Calu3 (cell line): ENCODE data around the gene AICDA. TPM values are rescaled to one million over a fixed set of nuclear protein-coding genes. Genes with fewer than 3 reads are reported as not detected.

Source experiments
- Bru-seq: library from RNA; stranded (reverse); fragments of 400-500 nt; gene quantifications from one replicate; lab custom pipeline; 2021; lab: Mats Ljungman, UMichigan
- BruChase-seq, 2 experiments: library from RNA; stranded (reverse); fragments of 400-500 nt; gene quantifications; one replicate each; lab custom pipeline; 2021; lab: Mats Ljungman, UMichigan
- BruUV-seq: library from RNA; stranded (reverse); fragments of 400-500 nt; replicated peaks from 2 replicates; lab custom pipeline; 2021; lab: Mats Ljungman, UMichigan
- CTCF ChIA-PET: fragments of 300-600 bp; sonication (Branson Sonifier 250); formaldehyde crosslinking; loops from one replicate; lab custom pipeline; 2022; ENCODE audit warnings: antibody characterized with exemption; lab: Charles Lee
- DNase-seq: peaks from one replicate; pipeline ENCODE4 v3.0.0; 2022
- H3K27ac Mint-ChIP-seq: one replicate; pipeline ENCODE4 v1.8.0; 2022; ENCODE audit warnings: mixed read lengths; ENCODE audit not compliant: unreplicated experiment
- H3K27me3 Mint-ChIP-seq: one replicate; pipeline ENCODE4 v1.8.0; 2022; ENCODE audit warnings: mixed read lengths; ENCODE audit not compliant: unreplicated experiment
- H3K36me3 Mint-ChIP-seq: one replicate; pipeline ENCODE4 v1.8.0; 2022; ENCODE audit warnings: mild to moderate bottlenecking, moderate library complexity, mixed read lengths; ENCODE audit not compliant: insufficient read depth, unreplicated experiment
- H3K4me1 Mint-ChIP-seq: one replicate; pipeline ENCODE4 v1.8.0; 2022; ENCODE audit warnings: mild to moderate bottlenecking, low read depth, mixed read lengths; ENCODE audit not compliant: unreplicated experiment
- H3K4me3 Mint-ChIP-seq: one replicate; pipeline ENCODE4 v1.8.0; 2022; ENCODE audit warnings: mild to moderate bottlenecking, low read depth, moderate library complexity, mixed read lengths; ENCODE audit not compliant: unreplicated experiment
- H3K9me3 Mint-ChIP-seq: one replicate; pipeline ENCODE4 v1.8.0; 2022; ENCODE audit warnings: low read depth, mixed read lengths; ENCODE audit not compliant: unreplicated experiment
- CTCF ChIP-seq: fragments of 200-600 bp; IDR thresholded peaks from one replicate; pipeline ENCODE4 v1.8.0; 2022; ENCODE audit warnings: antibody characterized with exemption; ENCODE audit not compliant: unreplicated experiment
- intact Hi-C: fragments of 100-400 bp; cut with micrococcal nuclease; formaldehyde crosslinking; loops from one replicate; pipeline ENCODE4 v1.10.0; 2022; ENCODE audit not compliant: unreplicated experiment
- long read RNA-seq: library from polyadenylated mRNA; stranded (forward); transcript quantifications from one replicate; pipeline ENCODE4 v2.0.0, GENCODE V29; 2022
- total RNA-seq: library from RNA; stranded (reverse); gene quantifications from 2 replicates; pipeline ENCODE4 v1.2.3, GENCODE V29; 2022

The AICDA gene
- total RNA-seq (not detected in 2 replicates), Bru-seq, nascent RNA (percentile 14 among the genes with signal in this experiment), BruChase-seq, experiment 1, labeled RNA remaining after a 6-hour chase (percentile 20 among the genes with signal in this experiment), BruChase-seq, experiment 2, labeled RNA remaining after a 2-hour chase (percentile 11 among the genes with signal in this experiment)
- long read RNA-seq, result 0 reads

- H3K4me1 Mint-ChIP-seq, result peaks cover 15% of the 10 kb centered on the region
- intact Hi-C loops, result no loop called here
- no peak for DNase-seq
- H3K4me3 Mint-ChIP-seq, result no peak within 1 kb of the TSS
- peaks cover 4% of the 10 kb centered on the region for H3K9me3 Mint-ChIP-seq
- no peaks in the 10 kb centered on the region for H3K27me3 Mint-ChIP-seq
- BruUV-seq, result no TSS peak
- TF ChIP-seq CTCF, result no peak
- H3K36me3 Mint-ChIP-seq, result no peaks in the 10 kb centered on the region
- CTCF ChIA-PET, result no interaction called here
- H3K27ac Mint-ChIP-seq, result no peak within 1 kb of the TSS
These were observed at the start of gene AICDA for GRCh38 chr12:8612629-8613028. Gene AICDA, minus strand, starts transcription at chr12:8612859. Its CDS starts 92 bp downstream, at chr12:8612767.

DNA sequence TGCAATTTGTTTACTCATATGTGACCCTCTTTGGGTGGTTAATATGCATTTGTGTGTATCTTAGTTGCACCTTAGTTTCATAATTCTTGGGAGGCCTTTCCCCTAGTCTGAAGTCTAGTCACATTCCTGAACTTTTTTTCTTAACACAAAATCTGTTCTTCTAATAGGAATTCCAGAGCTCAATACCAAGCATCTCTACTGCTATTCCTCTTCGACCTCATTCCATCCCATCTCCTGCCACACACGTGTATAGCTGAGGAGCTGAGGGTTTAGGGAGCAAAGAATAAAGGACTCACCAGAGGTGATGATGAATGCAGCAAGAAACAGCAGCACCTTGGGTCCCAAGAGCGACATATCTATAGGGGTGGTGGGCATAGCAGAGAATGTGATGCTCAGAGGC lies 49.1 kb upstream of the AICDA start:
- CTCF ChIA-PET, result no interaction called here
- TF ChIP-seq CTCF, result no peak
- Mint-ChIP-seq H3K4me3 (no peak overlapping the region), H3K4me1 (no peaks in the 10 kb centered on the region), H3K27me3 (peaks cover 13% of the 10 kb centered on the region), H3K36me3 (no peaks in the 10 kb centered on the region), H3K9me3 (no peaks in the 10 kb centered on the region), H3K27ac (no peak overlapping the region)
- no TSS peak for BruUV-seq
- intact Hi-C loops, result no loop called here
- no peak for DNase-seq

- Mint-ChIP-seq H3K4me1 (no peaks in the 10 kb centered on the region), H3K27ac (no peak overlapping the region), H3K4me3 (no peak overlapping the region), H3K9me3 (no peaks in the 10 kb centered on the region), H3K27me3 (peaks cover 13% of the 10 kb centered on the region), H3K36me3 (no peaks in the 10 kb centered on the region)
- no peak for DNase-seq
- no peak for TF ChIP-seq CTCF
- intact Hi-C loops, result no loop called here
- BruUV-seq, result no TSS peak
- CTCF ChIA-PET, result no interaction called here
These were observed 48.4 kb upstream of the AICDA start for GRCh38 chr12:8661016-8661415.

- no TSS peak for BruUV-seq
- Mint-ChIP-seq H3K36me3 (no peaks in the 10 kb centered on the region), H3K4me1 (no peaks in the 10 kb centered on the region), H3K27ac (no peak overlapping the region), H3K9me3 (no peaks in the 10 kb centered on the region), H3K4me3 (no peak overlapping the region), H3K27me3 (no peaks in the 10 kb centered on the region)
- intact Hi-C loops, result loop anchor here (1.0 kb wide), 1 partner anchor 391 kb away; no protein-coding TSS in a partner anchor
- CTCF ChIA-PET, result interaction anchor here (0.6 to 2.1 kb wide), 2 partner anchors 32 to 202 kb away, joined by 3 to 15 read pairs; no protein-coding TSS in a partner anchor
- DNase-seq, result no peak
- no peak for TF ChIP-seq CTCF
These were observed 45.7 kb upstream of the AICDA start for GRCh38 chr12:8658346-8658745.
